ENCODE data around the gene HOXA1.
A peak's percentile ranks its signal among the peaks of the same experiment; 100 is the strongest.

Gene HOXA1

GRCh38 chr7:27103489-27104226, 7.9 kb upstream of the HOXA1 start:
- DNase-seq, result no peak
- no peak overlapping the region for H3K56ac ChIP-seq (ENCODE audit: low read length)
- no peak overlapping the region for H3K23ac ChIP-seq (ENCODE audit: low read length)
- no peak overlapping the region for H2BK15ac ChIP-seq (replicated peaks; ENCODE audit: low read depth)
- no peak overlapping the region for H3K27ac ChIP-seq (ENCODE audit: low read depth, low read length)
- H3K36me3 ChIP-seq (ENCODE audit: control insufficient read depth, insufficient read depth, low read length), result no peaks in the 10 kb centered on the region
- H2AK5ac ChIP-seq (ENCODE audit: low read length), result no peak overlapping the region
- H3K9ac ChIP-seq (ENCODE audit: low read length), result no peak overlapping the region
- H2BK5ac ChIP-seq (ENCODE audit: low read length), result no peak overlapping the region
- no peak overlapping the region for H3K4me2 ChIP-seq (ENCODE audit: low read length)
- H3K79me1 ChIP-seq (ENCODE audit: low read length), result no peaks in the 10 kb centered on the region
- no CpG with 5 or more reads among the region's 35 CpGs for WGBS (ENCODE audit: extremely low coverage, insufficient coverage, low lambda C conversion rate)
- H3K4me3 ChIP-seq (ENCODE audit: low read length), result no peak overlapping the region
- H4K8ac ChIP-seq (ENCODE audit: low read depth, low read length), result no peak overlapping the region
- no peak overlapping the region for H2BK120ac ChIP-seq (ENCODE audit: low read depth, low read length)
- no peak overlapping the region for H3K18ac ChIP-seq (ENCODE audit: low read length)
- H4K5ac ChIP-seq (ENCODE audit: low read length), result no peak overlapping the region
- peaks cover 86% of the 10 kb centered on the region for H3K27me3 ChIP-seq (ENCODE audit: insufficient read depth, low read length, poor library complexity)
- no peaks in the 10 kb centered on the region for H3K4me1 ChIP-seq (ENCODE audit: control insufficient read depth, low read depth, low read length)
- no peak overlapping the region for H3K4ac ChIP-seq (ENCODE audit: low read depth, low read length)
- H3K79me2 ChIP-seq (ENCODE audit: control insufficient read depth, insufficient read depth, low read length), result no peaks in the 10 kb centered on the region

DNA sequence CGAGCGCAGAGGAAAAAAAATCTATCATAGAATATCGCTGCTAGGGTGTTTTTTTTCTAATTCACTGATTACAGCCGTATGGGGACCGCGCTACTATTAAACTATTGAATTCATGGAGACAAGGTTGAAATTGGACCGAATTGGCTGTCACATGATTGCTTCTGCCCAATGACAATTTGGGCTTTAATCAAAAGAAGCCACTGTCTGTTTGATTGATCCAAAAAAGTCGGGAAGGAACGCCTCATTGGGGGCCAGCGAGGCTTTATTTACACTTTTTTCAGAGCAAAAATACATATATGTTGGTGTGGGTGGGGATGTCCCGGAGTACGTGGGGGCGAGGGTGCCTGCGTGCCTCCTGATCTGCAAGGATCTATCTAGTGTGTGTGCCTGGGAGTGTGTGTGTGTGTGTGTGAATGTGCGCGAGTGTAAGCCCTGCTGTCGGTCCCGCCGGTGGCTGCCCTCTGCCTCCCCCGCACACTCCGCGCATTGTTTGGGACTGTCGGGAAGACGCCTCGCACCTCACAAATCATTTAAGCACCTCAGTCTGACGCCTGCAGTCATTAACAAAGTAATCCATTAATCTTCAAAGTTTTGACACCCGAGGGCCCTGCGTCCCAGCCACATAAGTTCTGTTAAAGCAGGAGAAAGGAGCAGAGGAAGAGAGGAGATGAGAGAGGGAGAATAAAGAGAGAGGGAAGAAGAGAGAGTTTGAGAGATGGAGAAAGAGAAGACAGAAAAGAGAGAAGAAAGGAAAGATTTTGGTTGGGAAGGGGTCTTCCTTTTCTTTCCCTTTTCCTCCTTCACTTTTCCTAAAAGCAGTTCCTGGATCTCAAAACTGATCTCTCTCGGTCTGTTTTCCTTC, 7.0 kb upstream of the HOXA1 start, which contains the start of gene HOXA2:
HOXA2 (minus strand) TSS at position 103 of the 862 bp plus-strand sequence. CDS start 183 bp downstream, outside the sequence.
- H3K56ac ChIP-seq (ENCODE audit: low read length), result no peak within 1 kb of the TSS
- no peak within 1 kb of the TSS for H3K9ac ChIP-seq (ENCODE audit: low read length)
- no peak within 1 kb of the TSS for H3K18ac ChIP-seq (ENCODE audit: low read length)
- no peak within 1 kb of the TSS for H3K4me2 ChIP-seq (ENCODE audit: low read length)
- no peak within 1 kb of the TSS for H4K8ac ChIP-seq (ENCODE audit: low read depth, low read length)
- H2AK5ac ChIP-seq (ENCODE audit: low read length), result no peak within 1 kb of the TSS
- H3K27me3 ChIP-seq (ENCODE audit: insufficient read depth, low read length, poor library complexity), result peaks cover 88% of the 10 kb centered on the region
- H3K4ac ChIP-seq (ENCODE audit: low read depth, low read length), result no peak within 1 kb of the TSS
- no peak within 1 kb of the TSS for H3K23ac ChIP-seq (ENCODE audit: low read length)
- WGBS (ENCODE audit: extremely low coverage, insufficient coverage, low lambda C conversion rate), result no CpG with 5 or more reads among the region's 29 CpGs
- no peak within 1 kb of the TSS for H2BK5ac ChIP-seq (ENCODE audit: low read length)
- H2BK15ac ChIP-seq (replicated peaks; ENCODE audit: low read depth), result no peak within 1 kb of the TSS
- H2BK120ac ChIP-seq (ENCODE audit: low read depth, low read length), result no peak within 1 kb of the TSS
- H4K5ac ChIP-seq (ENCODE audit: low read length), result no peak within 1 kb of the TSS
- DNase-seq, result no peak
- H3K36me3 ChIP-seq (ENCODE audit: control insufficient read depth, insufficient read depth, low read length), result no peaks in the 10 kb centered on the region
- H3K27ac ChIP-seq (ENCODE audit: low read depth, low read length), result no peak within 1 kb of the TSS
- H3K79me1 ChIP-seq (ENCODE audit: low read length), result no peaks in the 10 kb centered on the region
- H3K79me2 ChIP-seq (ENCODE audit: control insufficient read depth, insufficient read depth, low read length), result no peaks in the 10 kb centered on the region
- H3K4me3 ChIP-seq (ENCODE audit: low read length), result no peak within 1 kb of the TSS
- no peaks in the 10 kb centered on the region for H3K4me1 ChIP-seq (ENCODE audit: control insufficient read depth, low read depth, low read length)

- H2BK120ac ChIP-seq (ENCODE audit: low read depth, low read length), result no peak overlapping the region
- no peak overlapping the region for H3K27ac ChIP-seq (ENCODE audit: low read depth, low read length)
- H3K4me3 ChIP-seq (ENCODE audit: low read length), result no peak overlapping the region
- no peak overlapping the region for H3K4ac ChIP-seq (ENCODE audit: low read depth, low read length)
- no peaks in the 10 kb centered on the region for H3K4me1 ChIP-seq (ENCODE audit: control insufficient read depth, low read depth, low read length)
- no peak overlapping the region for H2AK5ac ChIP-seq (ENCODE audit: low read length)
- H4K5ac ChIP-seq (ENCODE audit: low read length), result no peak overlapping the region
- H3K36me3 ChIP-seq (ENCODE audit: control insufficient read depth, insufficient read depth, low read length), result no peaks in the 10 kb centered on the region
- no peaks in the 10 kb centered on the region for H3K79me2 ChIP-seq (ENCODE audit: control insufficient read depth, insufficient read depth, low read length)
- H3K79me1 ChIP-seq (ENCODE audit: low read length), result no peaks in the 10 kb centered on the region
- DNase-seq, result no peak
- H4K8ac ChIP-seq (ENCODE audit: low read depth, low read length), result no peak overlapping the region
- peaks cover 89% of the 10 kb centered on the region for H3K27me3 ChIP-seq (ENCODE audit: insufficient read depth, low read length, poor library complexity)
- no peak overlapping the region for H3K9ac ChIP-seq (ENCODE audit: low read length)
- H2BK15ac ChIP-seq (replicated peaks; ENCODE audit: low read depth), result no peak overlapping the region
- H3K4me2 ChIP-seq (ENCODE audit: low read length), result no peak overlapping the region
- no peak overlapping the region for H2BK5ac ChIP-seq (ENCODE audit: low read length)
- H3K18ac ChIP-seq (ENCODE audit: low read length), result no peak overlapping the region
- no CpG with 5 or more reads among the region's 39 CpGs for WGBS (ENCODE audit: extremely low coverage, insufficient coverage, low lambda C conversion rate)
- no peak overlapping the region for H3K56ac ChIP-seq (ENCODE audit: low read length)
- H3K23ac ChIP-seq (ENCODE audit: low read length), result no peak overlapping the region
These were observed 6.3 kb upstream of the HOXA1 start for GRCh38 chr7:27101957-27102580.

DNA sequence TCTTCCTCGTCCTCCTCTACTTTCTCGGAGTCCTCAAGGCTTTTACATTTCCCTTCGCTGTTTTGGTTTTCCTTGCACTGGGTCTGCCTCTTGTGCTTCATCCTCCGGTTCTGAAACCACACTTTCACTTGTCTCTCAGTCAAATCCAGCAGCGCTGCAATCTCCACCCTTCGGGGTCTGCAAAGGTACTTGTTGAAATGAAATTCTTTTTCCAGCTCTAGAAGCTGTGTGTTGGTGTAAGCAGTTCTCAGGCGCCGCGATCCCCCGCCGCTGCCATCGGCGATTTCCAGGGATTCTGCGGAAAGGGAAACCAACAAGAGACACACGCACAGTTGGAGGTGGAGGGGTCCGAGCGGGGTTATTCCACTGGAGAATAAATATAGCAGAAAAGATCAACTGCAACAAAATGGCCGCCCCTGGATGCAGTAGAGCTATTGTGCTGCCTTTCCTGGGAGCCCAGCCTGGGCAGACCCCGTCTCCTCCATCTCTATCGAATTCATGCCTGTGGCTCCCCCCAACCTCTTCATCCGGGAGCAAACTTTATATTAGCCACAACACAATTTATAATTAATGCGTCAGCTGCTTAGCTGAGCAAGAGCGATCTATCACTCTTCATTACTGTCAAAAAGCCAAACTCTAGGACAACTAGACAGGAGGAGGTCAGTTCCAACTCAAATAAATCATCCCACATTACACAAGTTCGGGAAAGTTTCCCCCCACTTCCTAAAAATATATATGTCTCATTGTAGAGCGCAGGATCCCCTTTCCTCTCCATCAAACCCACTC, 5.6 kb upstream of the HOXA1 start:
- Histone ChIP-seq H3K4me1 (ENCODE audit: control insufficient read depth, low read depth, low read length) (no peaks in the 10 kb centered on the region), H4K8ac (ENCODE audit: low read depth, low read length) (no peak overlapping the region), H3K56ac (ENCODE audit: low read length) (no peak overlapping the region), H3K27me3 (ENCODE audit: insufficient read depth, low read length, poor library complexity) (peaks cover 93% of the 10 kb centered on the region), H4K5ac (ENCODE audit: low read length) (no peak overlapping the region), H3K27ac (ENCODE audit: low read depth, low read length) (no peak overlapping the region), H3K4ac (ENCODE audit: low read depth, low read length) (no peak overlapping the region), H3K18ac (ENCODE audit: low read length) (no peak overlapping the region), H3K23ac (ENCODE audit: low read length) (no peak overlapping the region), H3K36me3 (ENCODE audit: control insufficient read depth, insufficient read depth, low read length) (no peaks in the 10 kb centered on the region), H2BK5ac (ENCODE audit: low read length) (no peak overlapping the region), H2AK5ac (ENCODE audit: low read length) (no peak overlapping the region), H3K4me3 (ENCODE audit: low read length) (no peak overlapping the region), H3K79me1 (ENCODE audit: low read length) (no peaks in the 10 kb centered on the region), H3K4me2 (ENCODE audit: low read length) (peak overlapping the region; percentile 21), H2BK120ac (ENCODE audit: low read depth, low read length) (no peak overlapping the region), H3K9ac (ENCODE audit: low read length) (no peak overlapping the region), H3K79me2 (ENCODE audit: control insufficient read depth, insufficient read depth, low read length) (no peaks in the 10 kb centered on the region), H2BK15ac (replicated peaks; ENCODE audit: low read depth) (no peak overlapping the region)
- no peak for DNase-seq
- WGBS (ENCODE audit: extremely low coverage, insufficient coverage, low lambda C conversion rate), result no CpG with 5 or more reads among the region's 25 CpGs

GRCh38 chr7:27100694-27101170, 4.9 kb upstream of the HOXA1 start:
- Histone ChIP-seq H4K8ac (ENCODE audit: low read depth, low read length) (no peak overlapping the region), H3K4me2 (ENCODE audit: low read length) (peak overlapping the region; percentile 21), H3K4me1 (ENCODE audit: control insufficient read depth, low read depth, low read length) (no peaks in the 10 kb centered on the region), H4K5ac (ENCODE audit: low read length) (no peak overlapping the region), H3K36me3 (ENCODE audit: control insufficient read depth, insufficient read depth, low read length) (no peaks in the 10 kb centered on the region), H3K79me1 (ENCODE audit: low read length) (no peaks in the 10 kb centered on the region), H3K79me2 (ENCODE audit: control insufficient read depth, insufficient read depth, low read length) (no peaks in the 10 kb centered on the region), H2BK5ac (ENCODE audit: low read length) (no peak overlapping the region), H2BK120ac (ENCODE audit: low read depth, low read length) (no peak overlapping the region), H3K4ac (ENCODE audit: low read depth, low read length) (no peak overlapping the region), H2BK15ac (replicated peaks; ENCODE audit: low read depth) (no peak overlapping the region), H3K27me3 (ENCODE audit: insufficient read depth, low read length, poor library complexity) (peaks cover 88% of the 10 kb centered on the region), H3K27ac (ENCODE audit: low read depth, low read length) (no peak overlapping the region), H2AK5ac (ENCODE audit: low read length) (no peak overlapping the region), H3K56ac (ENCODE audit: low read length) (no peak overlapping the region), H3K18ac (ENCODE audit: low read length) (no peak overlapping the region), H3K9ac (ENCODE audit: low read length) (no peak overlapping the region), H3K23ac (ENCODE audit: low read length) (no peak overlapping the region), H3K4me3 (ENCODE audit: low read length) (no peak overlapping the region)
- WGBS (ENCODE audit: extremely low coverage, insufficient coverage, low lambda C conversion rate), result no CpG with 5 or more reads among the region's 8 CpGs
- peak; percentile 63 for DNase-seq

Data from mesendoderm (in vitro differentiated cells).